ENCODE measurements around the gene NDUFA3. TPM values are rescaled to one million over a fixed set of nuclear protein-coding genes. Genes with fewer than 3 reads are reported as not detected.

Gene NDUFA3
- total RNA-seq, 4 donors from 2014 or later, result 4.7 to 65.8 (median 5.5) TPM; not detected in 1

- no peaks in the 10 kb centered on the region for H3K36me3 ChIP-seq
Measured at GRCh38 chr19:54141356-54141755, 38.7 kb downstream of the NDUFA3 start.

DNA sequence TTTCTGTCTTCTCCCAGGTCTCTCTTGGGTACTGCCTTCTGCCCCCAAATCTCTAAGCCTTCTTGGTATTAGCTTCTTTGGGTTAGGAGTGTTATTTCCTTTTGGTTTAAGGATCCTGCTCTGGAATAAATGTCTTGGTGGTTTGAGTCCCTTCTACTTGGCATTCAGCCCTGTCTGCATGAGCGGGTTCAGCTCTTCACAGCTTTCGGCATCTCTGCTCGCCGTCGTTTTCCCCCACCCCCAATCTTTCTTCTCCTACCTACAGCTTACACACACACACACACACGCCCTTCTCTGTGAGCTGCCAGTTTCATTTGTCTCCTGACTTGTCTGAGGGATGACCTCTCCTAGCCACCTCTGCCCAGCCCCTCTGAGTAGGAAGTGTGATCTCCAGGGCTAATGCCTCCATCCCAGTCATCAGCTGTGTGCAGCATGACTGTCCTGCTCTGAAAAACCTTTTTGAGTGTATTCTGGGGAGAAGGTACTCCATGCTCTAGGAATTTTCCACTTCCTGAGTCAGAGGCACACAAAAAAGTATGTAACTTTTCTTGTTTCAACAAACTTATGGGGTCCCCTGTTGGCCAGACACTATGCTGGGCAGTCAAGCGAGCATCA, 39.6 kb downstream of the NDUFA3 start:
- DNase-seq, result no peak
- no peaks in the 10 kb centered on the region for H3K27me3 ChIP-seq
- no peak overlapping the region for H3K27ac ChIP-seq
- intact Hi-C loops (cut with DNase I; ENCODE audit: low total_unique reads), result no loop called here
- no peaks in the 10 kb centered on the region for H3K9me3 ChIP-seq
- H3K4me3 ChIP-seq, result no peak overlapping the region
- peaks cover 0 to 15% of the 10 kb centered on the region in 2 donors for H3K4me1 ChIP-seq
- no peak for TF ChIP-seq POLR2A (IDR thresholded peaks at IDR 0.05)
- TF ChIP-seq CTCF (IDR thresholded peaks at IDR 0.05), result no peak
- no peaks in the 10 kb centered on the region for H3K36me3 ChIP-seq

More at GRCh38 chr19:54141356-54141755, 38.7 kb downstream of the NDUFA3 start:
- H3K4me1 ChIP-seq, result peaks cover 0 to 15% of the 10 kb centered on the region in 2 donors
- TF ChIP-seq POLR2A (IDR thresholded peaks at IDR 0.05), result no peak
- TF ChIP-seq CTCF (IDR thresholded peaks at IDR 0.05), result no peak
- H3K27me3 ChIP-seq, result no peaks in the 10 kb centered on the region
- no peak for DNase-seq
- intact Hi-C loops (cut with DNase I; ENCODE audit: low total_unique reads), result no loop called here
- no peaks in the 10 kb centered on the region for H3K9me3 ChIP-seq
- H3K27ac ChIP-seq, result no peak overlapping the region
- no peak overlapping the region for H3K4me3 ChIP-seq

DNA sequence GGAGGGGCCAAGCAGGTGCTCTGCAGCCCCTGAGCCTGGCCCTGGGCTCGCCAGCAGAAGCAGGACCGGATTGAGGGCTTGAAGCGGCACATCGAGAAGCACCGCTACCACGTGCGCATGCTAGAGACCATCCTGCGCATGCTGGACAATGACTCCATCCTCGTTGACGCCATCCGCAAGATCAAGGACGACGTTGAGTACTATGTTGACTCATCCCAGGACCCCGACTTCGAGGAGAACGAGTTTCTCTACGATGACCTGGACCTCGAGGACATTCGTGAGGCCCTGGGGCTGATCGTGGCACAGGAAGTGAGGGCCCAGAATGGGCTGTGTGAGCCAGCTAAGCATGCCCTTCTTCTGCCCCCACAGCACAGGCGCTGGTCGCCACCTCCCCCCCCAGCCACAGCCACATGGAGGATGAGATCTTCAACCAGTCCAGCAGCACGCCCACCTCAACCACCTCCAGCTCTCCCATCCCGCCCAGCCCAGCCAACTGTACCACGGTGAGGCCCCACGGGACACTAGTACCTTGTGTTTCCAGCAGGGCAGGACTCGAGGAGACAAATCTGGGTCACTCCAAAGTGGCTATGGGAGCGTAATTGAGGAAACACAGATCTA, 43.0 kb downstream of the NDUFA3 start:
- no peak overlapping the region for H3K4me3 ChIP-seq
- TF ChIP-seq CTCF (IDR thresholded peaks at IDR 0.05), result no peak
- no peak for TF ChIP-seq POLR2A (IDR thresholded peaks at IDR 0.05)
- no peaks in the 10 kb centered on the region for H3K4me1 ChIP-seq
- H3K9me3 ChIP-seq, result no peaks in the 10 kb centered on the region
- no peak for DNase-seq
- no peaks in the 10 kb centered on the region for H3K27me3 ChIP-seq
- no peaks in the 10 kb centered on the region for H3K36me3 ChIP-seq
- intact Hi-C loops (cut with DNase I; ENCODE audit: low total_unique reads), result no loop called here
- H3K27ac ChIP-seq, result no peak overlapping the region

- H3K27me3 ChIP-seq, result no peaks in the 10 kb centered on the region
- peak overlapping the region in 1 of 2 donors; percentile 16 for H3K27ac ChIP-seq
- H3K36me3 ChIP-seq, result no peaks in the 10 kb centered on the region
- H3K9me3 ChIP-seq, result no peaks in the 10 kb centered on the region
- TF ChIP-seq POLR2A (IDR thresholded peaks at IDR 0.05) (no peak), CTCF (IDR thresholded peaks at IDR 0.05) (no peak)
- H3K4me3 ChIP-seq, result no peak overlapping the region
- intact Hi-C loops (cut with DNase I; ENCODE audit: low total_unique reads), result no loop called here
- H3K4me1 ChIP-seq, result no peaks in the 10 kb centered on the region
- DNase-seq, result peak in 1 of 2 donors; percentile 64
Measured at GRCh38 chr19:54147676-54148075, 45.0 kb downstream of the NDUFA3 start.

DNA sequence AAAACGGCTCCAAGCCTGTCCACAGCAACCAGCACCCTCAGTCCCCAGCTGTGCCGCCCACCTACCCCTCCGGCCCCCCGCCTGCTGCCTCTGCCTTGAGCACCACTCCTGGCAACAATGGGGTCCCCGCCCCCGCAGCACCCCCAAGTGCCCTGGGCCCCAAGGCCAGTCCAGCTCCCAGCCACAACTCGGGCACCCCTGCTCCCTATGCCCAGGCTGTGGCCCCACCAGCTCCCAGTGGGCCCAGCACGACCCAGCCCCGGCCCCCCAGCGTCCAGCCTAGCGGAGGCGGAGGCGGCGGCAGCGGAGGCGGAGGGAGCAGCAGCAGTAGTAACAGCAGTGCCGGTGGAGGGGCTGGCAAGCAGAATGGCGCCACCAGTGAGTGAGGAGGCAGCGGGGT, 45.5 kb downstream of the NDUFA3 start:
- Histone ChIP-seq H3K36me3 (no peaks in the 10 kb centered on the region), H3K9me3 (no peaks in the 10 kb centered on the region), H3K4me3 (no peak overlapping the region), H3K27me3 (no peaks in the 10 kb centered on the region), H3K27ac (peak overlapping the region in 1 of 2 donors; percentile 16), H3K4me1 (no peaks in the 10 kb centered on the region)
- TF ChIP-seq POLR2A (IDR thresholded peaks at IDR 0.05) (no peak), CTCF (IDR thresholded peaks at IDR 0.05) (no peak)
- no peak for DNase-seq
- intact Hi-C loops (cut with DNase I; ENCODE audit: low total_unique reads), result no loop called here

Data from uterus (tissue), 4 donors.